SK-N-SH treated with all-trans-retinoic acid at 6 μM for 48 hours (cell line): ENCODE results near the gene CPHXL2.

Source experiments
- ATAC-seq: fragments of 200-7000 bp; cut with Tn5 transposase; 3 replicates; pipeline ENCODE4 v1.9.1; 2020; ENCODE audit warnings: mild to moderate bottlenecking, moderate library complexity
- ARNTL ChIP-seq: fragments of 450-650 bp; formaldehyde crosslinking; IDR thresholded peaks from 2 replicates; pipeline ENCODE4 v1.5.0; 2020; ENCODE audit warnings: low read depth, mild to moderate bottlenecking, moderate library complexity, borderline replicate concordance
- BACH2 ChIP-seq: fragments of 250-450 bp; sonication (Bioruptor Pico); IDR thresholded peaks from 2 replicates; pipeline ENCODE4 v1.9.0; 2021; ENCODE audit warnings: mild to moderate bottlenecking, borderline replicate concordance
- CREB5 ChIP-seq: fragments of 250-450 bp; sonication (Bioruptor Pico); IDR thresholded peaks from 2 replicates; pipeline ENCODE4 v1.5.1; 2020; ENCODE audit warnings: low read depth, mild to moderate bottlenecking, moderate library complexity
- CSDC2 ChIP-seq: fragments of 250-450 bp; sonication (Bioruptor Pico); IDR thresholded peaks from 2 replicates; pipeline ENCODE4 v1.5.0; 2020; ENCODE audit warnings: mild to moderate bottlenecking, moderate library complexity
- CSRNP3 ChIP-seq: fragments of 250-450 bp; sonication (Bioruptor Pico); IDR thresholded peaks from 2 replicates; pipeline ENCODE4 v1.5.1; 2021; ENCODE audit warnings: mild to moderate bottlenecking, moderate library complexity
- ESRRG ChIP-seq: fragments of 250-450 bp; sonication (Bioruptor Pico); IDR thresholded peaks from 2 replicates; pipeline ENCODE4 v1.6.1; 2021; ENCODE audit warnings: mild to moderate bottlenecking
- GLIS3 ChIP-seq: fragments of 250-450 bp; sonication (Bioruptor Pico); IDR thresholded peaks from 2 replicates; pipeline ENCODE4 v1.5.0; 2020; ENCODE audit warnings: mild to moderate bottlenecking, moderate library complexity
- ISL1 ChIP-seq: fragments of 250-450 bp; sonication (Bioruptor Pico); IDR thresholded peaks from 2 replicates; pipeline ENCODE4 v2.1.2; 2022; ENCODE audit warnings: mild to moderate bottlenecking, moderate library complexity
- OSR1 ChIP-seq: fragments of 250-450 bp; sonication (Bioruptor Pico); IDR thresholded peaks from 2 replicates; pipeline ENCODE4 v1.8.0; 2022; ENCODE audit warnings: moderate library complexity, mild to moderate bottlenecking, inconsistent platforms
- PATZ1 ChIP-seq: fragments of 250-450 bp; sonication (Bioruptor Pico); IDR thresholded peaks from 2 replicates; pipeline ENCODE4 v1.8.0; 2020; ENCODE audit warnings: mild to moderate bottlenecking, moderate library complexity, borderline replicate concordance
- POU6F1 ChIP-seq: fragments of 250-450 bp; sonication (Bioruptor Pico); IDR thresholded peaks from 2 replicates; pipeline ENCODE4 v1.8.0; 2021; ENCODE audit warnings: low read depth, mild to moderate bottlenecking, moderate library complexity, borderline replicate concordance
- PPARA ChIP-seq: fragments of 250-450 bp; sonication (Bioruptor Pico); IDR thresholded peaks from 2 replicates; pipeline ENCODE4 v1.5.0; 2020; ENCODE audit warnings: mild to moderate bottlenecking, borderline replicate concordance
- RARB ChIP-seq: fragments of 250-450 bp; sonication (Bioruptor Pico); IDR thresholded peaks from 2 replicates; pipeline ENCODE4 v1.8.0; 2021; ENCODE audit warnings: mild to moderate bottlenecking, moderate library complexity
- SNAI2 ChIP-seq: fragments of 250-450 bp; sonication (Bioruptor Pico); IDR thresholded peaks from 2 replicates; pipeline ENCODE4 v1.5.0; 2020; ENCODE audit warnings: mild to moderate bottlenecking, moderate library complexity
- TCF4 ChIP-seq: fragments of 250-450 bp; sonication (Bioruptor Pico); IDR thresholded peaks from 2 replicates; pipeline ENCODE4 v1.8.0; 2021; ENCODE audit warnings: mild to moderate bottlenecking, moderate library complexity, borderline replicate concordance
- TSHZ2 ChIP-seq: fragments of 250-450 bp; sonication (Bioruptor Pico); IDR thresholded peaks from 2 replicates; pipeline ENCODE4 v1.5.0; 2020; ENCODE audit warnings: mild to moderate bottlenecking, moderate library complexity
- ZC3H10 ChIP-seq: fragments of 250-450 bp; sonication (Bioruptor Pico); IDR thresholded peaks from 2 replicates; pipeline ENCODE4 v1.5.1; 2021; ENCODE audit warnings: mild to moderate bottlenecking, moderate library complexity
- ZFP3 ChIP-seq: fragments of 250-450 bp; sonication (Bioruptor Pico); IDR thresholded peaks from 2 replicates; pipeline ENCODE4 v1.5.0; 2020; ENCODE audit warnings: mild to moderate bottlenecking, moderate library complexity
- ZNF565 ChIP-seq: fragments of 450-650 bp; formaldehyde crosslinking; conservative IDR thresholded peaks from 2 replicates; pipeline ENCODE4 v1.5.0; 2020; ENCODE audit warnings: low read depth, mild to moderate bottlenecking, moderate library complexity
- ZNF70 ChIP-seq: fragments of 450-650 bp; formaldehyde crosslinking; IDR thresholded peaks from 2 replicates; pipeline ENCODE4 v1.5.0; 2020; ENCODE audit warnings: mild to moderate bottlenecking, moderate library complexity

CPHXL2 gene

GRCh38 chr16:75697571-75697970 lies 20.8 kb upstream of the CPHXL2 start:
- no peak for ATAC-seq
- TF ChIP-seq CREB5 (no peak), CSRNP3 (CRISPR knock-in tag) (no peak)

- TF ChIP-seq CSDC2 (no peak), ISL1 (CRISPR knock-in tag) (no peak), BACH2 (CRISPR knock-in tag) (no peak), POU6F1 (CRISPR knock-in tag) (no peak), TSHZ2 (CRISPR knock-in tag) (no peak), PPARA (CRISPR knock-in tag) (no peak), TCF4 (CRISPR knock-in tag) (no peak), ZNF565 (CRISPR knock-in tag) (no peak), ESRRG (CRISPR knock-in tag) (no peak), GLIS3 (CRISPR knock-in tag) (no peak), ZFP3 (CRISPR knock-in tag) (no peak), CSRNP3 (CRISPR knock-in tag) (no peak), RARB (CRISPR knock-in tag) (no peak), PATZ1 (no peak), ZC3H10 (CRISPR knock-in tag) (no peak), SNAI2 (no peak), CREB5 (no peak), OSR1 (CRISPR knock-in tag) (no peak), ZNF70 (CRISPR knock-in tag) (no peak), ARNTL (CRISPR knock-in tag) (no peak)
- TF ChIP-seq, all 23 proteins: peak for 0
- no peak for ATAC-seq
Observed at GRCh38 chr16:75695708-75696107, 18.9 kb upstream of the CPHXL2 start.
